Stimulated activated naive CD8-positive, alpha-beta T cell treated with anti-CD3 and anti-CD28 coated beads, Interleukin-15, Interleukin-2, amounts not matched to agents 100 ng/mL and 50 ng/mL, for 24 hours (primary cell): ENCODE results near the gene HNMT.
"Not testable (repeated sequence)": the region's sequence is repeated elsewhere in the genome, so short reads cannot be mapped to it uniquely, and the experiment has no call there.

Experiments
- H3K27ac Mint-ChIP-seq: one replicate; pipeline ENCODE4 v1.8.0; 2021; ENCODE audit warnings: mild to moderate bottlenecking, mixed read lengths
- H3K27me3 Mint-ChIP-seq: one replicate; pipeline ENCODE4 v1.8.0; 2021; ENCODE audit warnings: mixed read lengths
- H3K36me3 Mint-ChIP-seq: one replicate; pipeline ENCODE4 v1.8.0; 2021; ENCODE audit warnings: low read depth, mixed read lengths
- H3K4me1 Mint-ChIP-seq: one replicate; pipeline ENCODE4 v1.8.0; 2021; ENCODE audit warnings: low read depth, mixed read lengths
- H3K4me3 Mint-ChIP-seq: one replicate; pipeline ENCODE4 v1.8.0; 2021; ENCODE audit warnings: mild to moderate bottlenecking, mixed read lengths
- H3K9me3 Mint-ChIP-seq: one replicate; pipeline ENCODE4 v1.8.0; 2021; ENCODE audit warnings: mixed read lengths

Gene HNMT

GRCh38 chr2:137964066-137964858, at the start of gene HNMT:
Gene HNMT, plus strand, starts transcription at chr2:137964473. Its CDS starts 19 bp downstream, at chr2:137964492.
- no peak within 1 kb of the TSS for H3K27ac Mint-ChIP-seq
- no peaks in the 10 kb centered on the region for H3K4me1 Mint-ChIP-seq
- H3K4me3 Mint-ChIP-seq: no peak within 1 kb of the TSS
- H3K27me3 Mint-ChIP-seq: peaks cover 3% of the 10 kb centered on the region
- no peaks in the 10 kb centered on the region for H3K9me3 Mint-ChIP-seq
- H3K36me3 Mint-ChIP-seq: no peaks in the 10 kb centered on the region

GRCh38 chr2:137921105-137921880, 43.0 kb upstream of the HNMT start:
- H3K4me3 Mint-ChIP-seq: no peak overlapping the region
- H3K4me1 Mint-ChIP-seq: no peaks in the 10 kb centered on the region
- peaks cover 6% of the 10 kb centered on the region for H3K27me3 Mint-ChIP-seq
- no peaks in the 10 kb centered on the region for H3K9me3 Mint-ChIP-seq
- no peaks in the 10 kb centered on the region for H3K36me3 Mint-ChIP-seq
- no peak overlapping the region for H3K27ac Mint-ChIP-seq

GRCh38 chr2:137922171-137922570, 42.1 kb upstream of the HNMT start:
- not testable (repeated sequence) for H3K36me3 Mint-ChIP-seq, H3K4me1 Mint-ChIP-seq, H3K27ac Mint-ChIP-seq, H3K9me3 Mint-ChIP-seq, H3K4me3 Mint-ChIP-seq, H3K27me3 Mint-ChIP-seq

GRCh38 chr2:137924019-137924418, 40.3 kb upstream of the HNMT start:
- no peaks in the 10 kb centered on the region for H3K36me3 Mint-ChIP-seq
- no peaks in the 10 kb centered on the region for H3K9me3 Mint-ChIP-seq
- no peaks in the 10 kb centered on the region for H3K4me1 Mint-ChIP-seq
- H3K27me3 Mint-ChIP-seq: peaks cover 6% of the 10 kb centered on the region
- H3K4me3 Mint-ChIP-seq: no peak overlapping the region
- no peak overlapping the region for H3K27ac Mint-ChIP-seq

GRCh38 chr2:137925599-137925998, 38.7 kb upstream of the HNMT start:
- no peak overlapping the region for H3K4me3 Mint-ChIP-seq
- no peak overlapping the region for H3K27ac Mint-ChIP-seq
- H3K9me3 Mint-ChIP-seq: no peaks in the 10 kb centered on the region
- no peaks in the 10 kb centered on the region for H3K4me1 Mint-ChIP-seq
- no peaks in the 10 kb centered on the region for H3K36me3 Mint-ChIP-seq
- H3K27me3 Mint-ChIP-seq: peaks cover 6% of the 10 kb centered on the region

- Mint-ChIP-seq H3K36me3 (no peaks in the 10 kb centered on the region), H3K9me3 (no peaks in the 10 kb centered on the region), H3K27ac (no peak overlapping the region), H3K27me3 (peaks cover 6% of the 10 kb centered on the region), H3K4me1 (no peaks in the 10 kb centered on the region), H3K4me3 (no peak overlapping the region)
Observed at GRCh38 chr2:137927846-137928245, 36.4 kb upstream of the HNMT start.

GRCh38 chr2:137928547-137929518, 35.4 kb upstream of the HNMT start:
- Mint-ChIP-seq H3K36me3 (no peaks in the 10 kb centered on the region), H3K27ac (no peak overlapping the region), H3K9me3 (no peaks in the 10 kb centered on the region), H3K27me3 (peaks cover 7% of the 10 kb centered on the region), H3K4me3 (no peak overlapping the region), H3K4me1 (no peaks in the 10 kb centered on the region)

- Mint-ChIP-seq H3K27me3 (peaks cover 7% of the 10 kb centered on the region), H3K36me3 (no peaks in the 10 kb centered on the region)
Observed at GRCh38 chr2:137929519-137929916, 34.8 kb upstream of the HNMT start.

DNA sequence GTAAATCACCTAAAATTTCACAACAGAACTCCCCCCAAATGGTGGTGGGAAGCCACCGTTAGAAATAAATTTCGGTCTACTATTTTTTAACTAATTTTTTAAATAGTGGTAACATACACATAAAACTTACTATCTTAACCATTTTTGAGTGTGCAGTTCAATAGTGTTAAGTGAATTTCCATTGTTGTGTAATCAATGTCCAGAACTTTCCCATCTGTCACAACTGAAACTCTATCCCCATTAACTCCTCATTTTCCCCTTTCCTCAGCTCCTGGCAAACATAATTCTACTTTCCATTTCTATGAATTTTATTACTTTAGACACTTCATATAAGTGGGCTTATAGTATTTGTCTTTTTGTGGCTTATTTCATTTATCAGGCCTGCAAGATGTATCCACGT, 34.1 kb upstream of the HNMT start:
- Mint-ChIP-seq H3K36me3 (no peaks in the 10 kb centered on the region), H3K9me3 (no peaks in the 10 kb centered on the region), H3K27me3 (peaks cover 7% of the 10 kb centered on the region), H3K4me1 (no peaks in the 10 kb centered on the region), H3K4me3 (no peak overlapping the region), H3K27ac (no peak overlapping the region)

More at GRCh38 chr2:137929519-137929916, 34.8 kb upstream of the HNMT start:
- Mint-ChIP-seq H3K27ac (no peak overlapping the region), H3K4me1 (no peaks in the 10 kb centered on the region), H3K4me3 (no peak overlapping the region), H3K9me3 (no peaks in the 10 kb centered on the region)

GRCh38 chr2:137935591-137935990, 28.7 kb upstream of the HNMT start:
- peaks cover 13% of the 10 kb centered on the region for H3K27me3 Mint-ChIP-seq
- no peak overlapping the region for H3K4me3 Mint-ChIP-seq
- no peaks in the 10 kb centered on the region for H3K36me3 Mint-ChIP-seq
- H3K4me1 Mint-ChIP-seq: no peaks in the 10 kb centered on the region
- H3K9me3 Mint-ChIP-seq: no peaks in the 10 kb centered on the region
- H3K27ac Mint-ChIP-seq: no peak overlapping the region

- peaks cover 13% of the 10 kb centered on the region for H3K27me3 Mint-ChIP-seq
- H3K27ac Mint-ChIP-seq: no peak overlapping the region
- H3K4me3 Mint-ChIP-seq: no peak overlapping the region
- H3K9me3 Mint-ChIP-seq: no peaks in the 10 kb centered on the region
- no peaks in the 10 kb centered on the region for H3K4me1 Mint-ChIP-seq
- H3K36me3 Mint-ChIP-seq: no peaks in the 10 kb centered on the region
Observed at GRCh38 chr2:137937246-137937645, 27.0 kb upstream of the HNMT start.

GRCh38 chr2:137937778-137938177, 26.5 kb upstream of the HNMT start:
- Mint-ChIP-seq H3K27ac (no peak overlapping the region), H3K27me3 (peaks cover 13% of the 10 kb centered on the region), H3K36me3 (no peaks in the 10 kb centered on the region), H3K4me1 (no peaks in the 10 kb centered on the region), H3K4me3 (no peak overlapping the region), H3K9me3 (no peaks in the 10 kb centered on the region)

GRCh38 chr2:137938204-137938603, 26.1 kb upstream of the HNMT start:
- no peaks in the 10 kb centered on the region for H3K36me3 Mint-ChIP-seq

DNA sequence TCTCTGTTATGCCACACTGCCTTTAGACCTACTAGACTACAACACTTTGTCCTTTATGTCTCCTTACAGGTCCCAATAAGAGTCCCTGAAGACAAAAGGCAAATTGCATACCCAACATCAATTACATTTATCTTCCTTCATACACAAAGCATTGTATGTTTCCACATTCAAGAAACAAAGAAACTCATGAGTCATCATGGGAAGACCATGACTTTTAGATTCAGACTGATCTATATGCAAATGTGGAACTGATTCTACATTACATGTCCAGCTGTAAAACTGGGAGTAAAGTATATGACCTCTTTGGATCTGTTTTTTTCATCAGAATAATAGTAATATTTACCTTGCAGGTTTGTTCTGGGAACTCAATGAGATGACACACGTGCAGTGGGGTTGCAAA, 25.2 kb upstream of the HNMT start:
- Mint-ChIP-seq H3K4me1 (no peaks in the 10 kb centered on the region), H3K27me3 (peaks cover 9% of the 10 kb centered on the region), H3K36me3 (no peaks in the 10 kb centered on the region), H3K4me3 (no peak overlapping the region), H3K9me3 (no peaks in the 10 kb centered on the region), H3K27ac (no peak overlapping the region)

More at GRCh38 chr2:137938204-137938603, 26.1 kb upstream of the HNMT start:
- Mint-ChIP-seq H3K27ac (no peak overlapping the region), H3K27me3 (peaks cover 11% of the 10 kb centered on the region), H3K4me3 (no peak overlapping the region), H3K9me3 (no peaks in the 10 kb centered on the region), H3K4me1 (no peaks in the 10 kb centered on the region)
